CD4-positive, alpha-beta T cell treated with Interleukin-2 at 100 ng/mL for 4 hours (primary cell): ENCODE data around the gene CEP20.
"Not testable (repeated sequence)": the region's sequence is repeated elsewhere in the genome, so short reads cannot be mapped to it uniquely, and the experiment has no call there.

Source experiments
- DNase-seq: peaks from one replicate; pipeline ENCODE4 v3.0.0-alpha.2; 2020; ENCODE audit warnings: low spot score

CEP20 gene

GRCh38 chr16:15857724-15858560 is 30.5 kb downstream of the CEP20 start:
- DNase-seq, result no peak

- DNase-seq, result no peak
Observed at GRCh38 chr16:15856901-15857698, 31.3 kb downstream of the CEP20 start, which contains the start of gene MYH11. Gene MYH11, minus strand, starts transcription at chr16:15857028. Its CDS starts 18,776 bp downstream, at chr16:15838252.

GRCh38 chr16:15856182-15856581 is 32.2 kb downstream of the CEP20 start:
- DNase-seq, result no peak

- DNase-seq, result no peak
Observed at GRCh38 chr16:15855704-15856003, 32.7 kb downstream of the CEP20 start.

GRCh38 chr16:15854906-15855703 is 33.3 kb downstream of the CEP20 start:
- no peak for DNase-seq

- no peak for DNase-seq
Observed at GRCh38 chr16:15854061-15854460, 34.3 kb downstream of the CEP20 start.

GRCh38 chr16:15853021-15853420 is 35.4 kb downstream of the CEP20 start:
- DNase-seq, result no peak

GRCh38 chr16:15850555-15850954 is 37.8 kb downstream of the CEP20 start:
- not testable (repeated sequence) for DNase-seq

GRCh38 chr16:15849209-15849981 is 39.0 kb downstream of the CEP20 start:
- DNase-seq, result no peak

GRCh38 chr16:15847611-15848175 is 40.7 kb downstream of the CEP20 start:
- DNase-seq, result no peak

GRCh38 chr16:15846510-15846909 is 41.9 kb downstream of the CEP20 start:
- DNase-seq, result no peak

GRCh38 chr16:15843635-15844279 is 44.6 kb downstream of the CEP20 start:
- DNase-seq, result no peak

- not testable (repeated sequence) for DNase-seq
Observed at GRCh38 chr16:15839204-15839603, 49.2 kb downstream of the CEP20 start.

GRCh38 chr16:15837761-15838160 is 50.6 kb downstream of the CEP20 start:
- no peak for DNase-seq

- DNase-seq, result no peak
Observed at GRCh38 chr16:15836965-15837611, 51.3 kb downstream of the CEP20 start.

GRCh38 chr16:15836074-15836473 is 52.3 kb downstream of the CEP20 start:
- DNase-seq, result no peak

GRCh38 chr16:15835136-15835878 is 53.1 kb downstream of the CEP20 start:
- DNase-seq, result no peak

- no peak for DNase-seq
Observed at GRCh38 chr16:15834502-15834901, 53.9 kb downstream of the CEP20 start.

GRCh38 chr16:15833541-15833940 is 54.9 kb downstream of the CEP20 start:
- DNase-seq, result no peak

GRCh38 chr16:15832241-15832640 is 56.2 kb downstream of the CEP20 start:
- DNase-seq, result no peak
